ENCODE measurements around the gene SYT7. TPM values are rescaled to one million over a fixed set of nuclear protein-coding genes. Genes with fewer than 3 reads are reported as not detected.

Gene SYT7
- total and polyA plus RNA-seq, 9 donors, result 0.24 to 4.9 (median 1.7) TPM

DNA sequence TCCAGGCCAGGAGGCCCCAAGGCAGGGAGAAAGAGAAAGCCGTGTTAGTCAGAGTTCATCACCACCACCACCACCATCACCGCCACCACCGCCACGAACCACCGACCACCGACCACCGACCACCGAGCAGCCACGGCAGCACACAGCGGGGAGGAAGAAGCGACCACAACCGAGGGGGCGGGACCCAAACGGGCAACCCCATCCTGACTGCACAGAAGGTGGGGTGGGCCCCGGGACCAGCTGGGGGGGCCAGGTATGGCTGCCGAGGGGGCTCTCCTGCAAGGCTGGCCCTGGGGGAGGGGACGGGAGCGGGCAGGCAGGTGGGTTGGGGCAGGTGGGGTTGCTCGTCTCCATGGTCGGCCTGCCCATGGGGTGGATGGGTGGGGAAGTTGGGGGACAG, 34.2 kb downstream of the SYT7 start:
- Histone ChIP-seq H3K4me1 (ENCODE audit: insufficient read depth) (peaks cover 3% of the 10 kb centered on the region), H3K9me3 (no peaks in the 10 kb centered on the region), H3K36me3 (no peaks in the 10 kb centered on the region), H3K27ac (no peak overlapping the region), H3K4me3 (no peak overlapping the region), H3K27me3 (no peaks in the 10 kb centered on the region)
- 18 to 34% (median 24%) methylated on average over 16 to 20 of the region's 20 CpGs for WGBS, 3 donors
- TF ChIP-seq, protein P1, sequence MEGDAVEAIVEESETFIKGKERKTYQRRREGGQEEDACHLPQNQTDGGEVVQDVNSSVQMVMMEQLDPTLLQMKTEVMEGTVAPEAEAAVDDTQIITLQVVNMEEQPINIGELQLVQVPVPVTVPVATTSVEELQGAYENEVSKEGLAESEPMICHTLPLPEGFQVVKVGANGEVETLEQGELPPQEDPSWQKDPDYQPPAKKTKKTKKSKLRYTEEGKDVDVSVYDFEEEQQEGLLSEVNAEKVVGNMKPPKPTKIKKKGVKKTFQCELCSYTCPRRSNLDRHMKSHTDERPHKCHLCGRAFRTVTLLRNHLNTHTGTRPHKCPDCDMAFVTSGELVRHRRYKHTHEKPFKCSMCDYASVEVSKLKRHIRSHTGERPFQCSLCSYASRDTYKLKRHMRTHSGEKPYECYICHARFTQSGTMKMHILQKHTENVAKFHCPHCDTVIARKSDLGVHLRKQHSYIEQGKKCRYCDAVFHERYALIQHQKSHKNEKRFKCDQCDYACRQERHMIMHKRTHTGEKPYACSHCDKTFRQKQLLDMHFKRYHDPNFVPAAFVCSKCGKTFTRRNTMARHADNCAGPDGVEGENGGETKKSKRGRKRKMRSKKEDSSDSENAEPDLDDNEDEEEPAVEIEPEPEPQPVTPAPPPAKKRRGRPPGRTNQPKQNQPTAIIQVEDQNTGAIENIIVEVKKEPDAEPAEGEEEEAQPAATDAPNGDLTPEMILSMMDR (IDR thresholded peaks at IDR 0.05), result no peak
- TF ChIP-seq POLR2A (IDR thresholded peaks at IDR 0.05), result no peak
- TF ChIP-seq EP300 (IDR thresholded peaks at IDR 0.05), result no peak
- intact Hi-C loops (cut with DNase I), result loop anchor here in 1 of 4 donors (10.0 kb wide), 1 partner anchor 78 kb away; no protein-coding TSS in a partner anchor
- no peak for DNase-seq

DNA sequence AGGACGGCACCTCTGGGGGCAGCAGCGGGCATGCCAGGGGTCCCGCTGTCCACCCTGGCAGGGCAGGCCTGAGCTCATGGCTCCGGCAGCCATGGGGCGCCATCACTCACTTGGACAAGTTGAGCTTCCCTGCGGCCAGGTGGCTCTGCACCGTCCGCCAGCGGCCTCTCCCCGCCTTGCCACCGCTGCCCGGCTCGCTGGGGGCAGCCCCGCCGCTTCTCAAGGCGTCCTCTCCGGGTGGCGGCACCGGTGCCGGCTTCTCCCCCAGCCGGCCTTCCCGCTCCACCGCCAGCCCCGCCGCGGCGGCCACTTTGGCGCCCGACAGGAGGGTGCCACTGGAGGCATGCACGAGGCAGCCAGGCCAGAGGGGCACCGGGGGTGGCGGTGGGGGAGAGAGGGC, 35.0 kb downstream of the SYT7 start:
- no peaks in the 10 kb centered on the region for H3K36me3 ChIP-seq
- no peaks in the 10 kb centered on the region for H3K27me3 ChIP-seq
- WGBS, 3 donors, result 90 to 91% (median 91%) methylated on average over 32 of the region's 32 CpGs
- no peaks in the 10 kb centered on the region for H3K9me3 ChIP-seq
- intact Hi-C loops (cut with DNase I), result loop anchor here in 1 of 4 donors (10.0 kb wide), 1 partner anchor 79 kb away; no protein-coding TSS in a partner anchor
- DNase-seq, result no peak
- no peak overlapping the region for H3K27ac ChIP-seq
- TF ChIP-seq POLR2A (IDR thresholded peaks at IDR 0.05) (no peak), EP300 (IDR thresholded peaks at IDR 0.05) (no peak)
- TF ChIP-seq, protein P1 (IDR thresholded peaks at IDR 0.05), result no peak
- peaks cover 4% of the 10 kb centered on the region for H3K4me1 ChIP-seq (ENCODE audit: insufficient read depth)
- no peak overlapping the region for H3K4me3 ChIP-seq

DNA sequence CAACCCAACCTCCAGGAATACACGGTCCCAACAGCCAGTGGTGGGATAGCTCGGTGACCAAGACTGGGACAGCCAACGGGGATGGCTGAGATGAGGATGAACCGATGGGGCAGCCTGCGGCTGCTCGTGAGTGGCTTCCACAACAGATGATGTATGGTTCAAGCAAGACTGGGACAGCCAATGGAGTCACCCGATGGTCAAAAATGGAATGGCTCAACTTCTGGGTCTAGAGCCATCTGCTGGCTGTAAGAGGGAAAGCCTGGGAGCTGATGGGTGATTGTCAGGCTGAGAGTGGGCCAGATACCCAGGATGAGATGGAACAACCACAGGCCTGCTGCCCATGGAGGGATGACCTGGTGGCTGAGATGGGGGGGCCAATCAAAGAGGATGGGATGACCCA, 35.5 kb downstream of the SYT7 start:
- Histone ChIP-seq H3K4me1 (ENCODE audit: insufficient read depth) (peaks cover 10% of the 10 kb centered on the region), H3K36me3 (no peaks in the 10 kb centered on the region), H3K27ac (no peak overlapping the region), H3K27me3 (no peaks in the 10 kb centered on the region), H3K9me3 (no peaks in the 10 kb centered on the region), H3K4me3 (no peak overlapping the region)
- no peak for DNase-seq
- TF ChIP-seq POLR2A (IDR thresholded peaks at IDR 0.05) (no peak), EP300 (IDR thresholded peaks at IDR 0.05) (no peak)
- TF ChIP-seq, protein P1 (IDR thresholded peaks at IDR 0.05), result no peak
- 95 to 96% (median 95%) methylated on average over 7 of the region's 7 CpGs for WGBS, 3 donors
- intact Hi-C loops (cut with DNase I), result loop anchor here in 1 of 4 donors (10.0 kb wide), 1 partner anchor 79 kb away; no protein-coding TSS in a partner anchor

DNA sequence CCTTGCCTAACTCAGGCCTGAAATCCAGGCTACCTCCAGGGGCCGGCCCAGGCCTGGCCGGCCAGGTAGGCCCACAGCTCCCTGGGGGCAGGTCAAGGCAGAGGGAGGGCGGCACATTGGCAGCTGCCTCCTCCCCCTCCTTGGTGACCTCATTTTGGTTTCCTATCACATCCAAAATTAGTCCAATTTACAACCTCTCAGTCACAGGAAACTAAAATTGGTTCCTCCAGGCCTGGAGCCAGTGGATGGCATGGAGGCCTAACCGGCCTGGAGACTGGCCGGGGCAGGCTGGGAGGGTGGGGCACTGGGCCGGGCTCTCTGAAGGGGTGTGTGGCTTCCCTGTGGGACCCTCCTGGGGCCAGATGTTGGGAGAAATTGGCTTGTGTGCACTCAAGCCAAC, 36.4 kb downstream of the SYT7 start:
- no peak for DNase-seq
- 95 to 97% (median 96%) methylated on average over 6 of the region's 6 CpGs for WGBS, 3 donors
- intact Hi-C loops (cut with DNase I), result loop anchor here in 1 of 4 donors (10.0 kb wide), 1 partner anchor 80 kb away; no protein-coding TSS in a partner anchor
- H3K9me3 ChIP-seq, result no peaks in the 10 kb centered on the region
- H3K36me3 ChIP-seq, result no peaks in the 10 kb centered on the region
- TF ChIP-seq, protein P1 (IDR thresholded peaks at IDR 0.05), result no peak
- TF ChIP-seq EP300 (IDR thresholded peaks at IDR 0.05), result no peak
- TF ChIP-seq POLR2A (IDR thresholded peaks at IDR 0.05), result no peak
- H3K27ac ChIP-seq, result no peak overlapping the region
- no peaks in the 10 kb centered on the region for H3K27me3 ChIP-seq
- no peak overlapping the region for H3K4me3 ChIP-seq
- H3K4me1 ChIP-seq (ENCODE audit: insufficient read depth), result peaks cover 13% of the 10 kb centered on the region
